OCI-LY7 (cell line): ENCODE data around the gene LPIN1. TPM values are rescaled to one million over a fixed set of nuclear protein-coding genes. Genes with fewer than 3 reads are reported as not detected.

Experiments used
- BruUV-seq: library from RNA; stranded (reverse); fragments of 400-500 nt; replicated peaks from 2 replicates; lab custom pipeline; 2021; lab: Mats Ljungman, UMichigan
- CTCF ChIA-PET: fragments of 300-600 bp; sonication (Branson Sonifier 250); formaldehyde crosslinking; loops from one replicate; lab custom pipeline; 2022; ENCODE audit warnings: antibody characterized with exemption; ENCODE audit not compliant: unreplicated experiment; lab: Charles Lee
- POLR2A ChIA-PET: fragments of 300-600 bp; sonication (Branson Sonifier 250); formaldehyde crosslinking; loops from one replicate; lab custom pipeline; 2022; ENCODE audit warnings: antibody characterized with exemption; lab: Charles Lee
- DNase-seq: peaks from one replicate; pipeline ENCODE4 v3.0.0-alpha.2; 2015; ENCODE audit warnings: low spot score
- H2AFZ ChIP-seq: fragments of 200-600 bp; sonication (generic), shearing (Covaris generic); 2 replicates; pipeline ENCODE4 v1.6.1; 2014; ENCODE audit warnings: mild to moderate bottlenecking, antibody characterized with exemption, low read length, moderate library complexity
- H3K27ac ChIP-seq: fragments of 200-600 bp; sonication (generic); 2 replicates; pipeline ENCODE4 v1.5.1; 2014; ENCODE audit warnings: mixed run types, low read depth, mild to moderate bottlenecking, moderate library complexity, low read length, inconsistent platforms; ENCODE audit not compliant: poor library complexity, severe bottlenecking
- H3K36me3 ChIP-seq: fragments of 200-600 bp; sonication (generic); 2 replicates; pipeline ENCODE4 v1.6.1; 2014; ENCODE audit warnings: mild to moderate bottlenecking, antibody characterized with exemption, low read length, moderate library complexity, mixed read lengths; ENCODE audit not compliant: insufficient read depth
- H3K4me1 ChIP-seq: fragments of 200-600 bp; sonication (generic); 2 replicates; pipeline ENCODE4 v1.5.1; 2014; ENCODE audit warnings: mild to moderate bottlenecking, low read length; ENCODE audit not compliant: insufficient read depth, poor library complexity, severe bottlenecking
- H3K4me2 ChIP-seq: fragments of 200-600 bp; sonication (generic); 2 replicates; pipeline ENCODE4 v1.6.1; 2014; ENCODE audit warnings: mild to moderate bottlenecking, low read length
- H3K4me3 ChIP-seq: fragments of 200-600 bp; sonication (generic); 2 replicates; pipeline ENCODE4 v1.5.1; 2014; ENCODE audit warnings: mild to moderate bottlenecking, low read depth, low read length; ENCODE audit not compliant: poor library complexity, severe bottlenecking
- H3K79me2 ChIP-seq: fragments of 200-600 bp; sonication (generic); 2 replicates; pipeline ENCODE4 v1.6.1; 2016; ENCODE audit warnings: low read depth, mild to moderate bottlenecking, low read length, moderate library complexity, mixed read lengths; ENCODE audit not compliant: insufficient read depth
- H3K9me2 ChIP-seq: fragments of 200-600 bp; sonication (generic); 2 replicates; pipeline ENCODE4 v1.6.1; 2016; ENCODE audit warnings: mild to moderate bottlenecking, low read length, mixed read lengths; ENCODE audit not compliant: insufficient read depth
- H3K9me3 ChIP-seq: fragments of 200-600 bp; sonication (generic); 2 replicates; pipeline ENCODE4 v1.6.1; 2014; ENCODE audit warnings: mild to moderate bottlenecking, mixed run types, low read length, mixed read lengths
- H4K20me1 ChIP-seq: fragments of 200-600 bp; sonication (generic); 2 replicates; pipeline ENCODE4 v1.6.1; 2014; ENCODE audit warnings: mild to moderate bottlenecking, antibody characterized with exemption, low read length, moderate library complexity, mixed read lengths; ENCODE audit not compliant: insufficient read depth
- CTCF ChIP-seq: fragments of 200-600 bp; sonication (generic); conservative IDR thresholded peaks from 2 replicates; pipeline ENCODE4 v1.5.1; 2014; ENCODE audit warnings: mild to moderate bottlenecking, antibody characterized with exemption, low read length, moderate library complexity, mixed read lengths
- EZH2phosphoT487 ChIP-seq: fragments of 200-600 bp; sonication (generic); IDR thresholded peaks from 2 replicates; pipeline ENCODE4 v1.6.1; 2018; ENCODE audit warnings: low read depth, borderline replicate concordance, mild to moderate bottlenecking, mixed run types, antibody characterized with exemption, low read length, moderate library complexity, mixed read lengths
- intact Hi-C: fragments of 100-400 bp; cut with micrococcal nuclease; formaldehyde crosslinking; loops from one replicate; pipeline ENCODE4 v1.10.0; 2022; ENCODE audit not compliant: unreplicated experiment
- total RNA-seq, 2 experiments: library from RNA; depleted of rRNA in 1 of 2; stranded (reverse); fragments of >200 nt in 1 of 2; shearing (Covaris generic) in 1 of 2; gene quantifications; 2 replicates each; pipeline ENCODE4 v1.2.3, GENCODE V29; 2014 to 2022

Gene LPIN1
- total RNA-seq, 2 experiments from 2014 or later, result 56.9 to 70.2 TPM

GRCh38 chr2:11722292-11723060, 24.0 kb upstream of the LPIN1 start:
- Histone ChIP-seq H2AFZ (no peak overlapping the region), H3K27ac (no peak overlapping the region), H3K9me2 (no peaks in the 10 kb centered on the region), H3K4me3 (no peak overlapping the region), H3K79me2 (no peaks in the 10 kb centered on the region), H3K9me3 (no peaks in the 10 kb centered on the region), H3K4me1 (peaks cover 4% of the 10 kb centered on the region), H4K20me1 (no peaks in the 10 kb centered on the region), H3K36me3 (no peaks in the 10 kb centered on the region), H3K4me2 (no peak overlapping the region)
- ChIA-PET POLR2A (interaction anchor here (1.0 to 1.2 kb wide), 2 partner anchors 16 to 22 kb away, joined by 3 read pairs; no protein-coding TSS in a partner anchor), CTCF (interaction anchor here (0.8 kb wide), 1 partner anchor 19 kb away, joined by 3 read pairs; no protein-coding TSS in a partner anchor)
- DNase-seq, result no peak
- BruUV-seq, result no TSS peak
- intact Hi-C loops, result no loop called here
- TF ChIP-seq CTCF, result no peak
- no peak for TF ChIP-seq EZH2phosphoT487

GRCh38 chr2:11723061-11723371, 23.4 kb upstream of the LPIN1 start:
- Histone ChIP-seq H2AFZ (no peak overlapping the region), H3K9me2 (no peaks in the 10 kb centered on the region), H3K27ac (no peak overlapping the region), H3K4me3 (no peak overlapping the region), H3K4me2 (no peak overlapping the region), H3K9me3 (no peaks in the 10 kb centered on the region), H3K36me3 (no peaks in the 10 kb centered on the region), H4K20me1 (no peaks in the 10 kb centered on the region), H3K4me1 (no peaks in the 10 kb centered on the region), H3K79me2 (no peaks in the 10 kb centered on the region)
- POLR2A ChIA-PET, result interaction anchor here (1.2 kb wide), 1 partner anchor 22 kb away, joined by 3 read pairs; no protein-coding TSS in a partner anchor
- TF ChIP-seq EZH2phosphoT487 (no peak), CTCF (no peak)
- BruUV-seq, result no TSS peak
- CTCF ChIA-PET, result no interaction called here
- DNase-seq, result no peak
- intact Hi-C loops, result no loop called here

- Histone ChIP-seq H3K27ac (no peak overlapping the region), H2AFZ (no peak overlapping the region), H3K79me2 (no peaks in the 10 kb centered on the region), H3K4me1 (no peaks in the 10 kb centered on the region), H3K36me3 (no peaks in the 10 kb centered on the region), H3K9me2 (no peaks in the 10 kb centered on the region), H3K9me3 (no peaks in the 10 kb centered on the region), H4K20me1 (no peaks in the 10 kb centered on the region), H3K4me2 (no peak overlapping the region), H3K4me3 (no peak overlapping the region)
- CTCF ChIA-PET, result no interaction called here
- DNase-seq, result no peak
- POLR2A ChIA-PET, result interaction anchor here (0.7 kb wide), 1 partner anchor 17 kb away, joined by 3 read pairs; no protein-coding TSS in a partner anchor
- no peak for TF ChIP-seq EZH2phosphoT487
- no peak for TF ChIP-seq CTCF
- intact Hi-C loops, result no loop called here
- BruUV-seq, result no TSS peak
Observed at GRCh38 chr2:11724151-11724550, 22.3 kb upstream of the LPIN1 start.
